Measurements from ENCODE around the gene KRTAP19-8. TPM values are rescaled to one million over a fixed set of nuclear protein-coding genes. Genes with fewer than 3 reads are reported as not detected.

KRTAP19-8 gene
- total RNA-seq, 1 donor from 2014 or later = not detected

GRCh38 chr21:30997541-30997940 lies 40.7 kb downstream of the KRTAP19-8 start:
- Mint-ChIP-seq H3K27ac (no peak overlapping the region), H3K9me3 (no peaks in the 10 kb centered on the region), H3K27me3 (ENCODE audit: low read depth) (peaks cover 15% of the 10 kb centered on the region), H3K4me3 (ENCODE audit: low read depth) (no peak overlapping the region), H3K4me1 (ENCODE audit: low read depth) (peaks cover 3% of the 10 kb centered on the region), H3K36me3 (ENCODE audit: low read depth) (no peaks in the 10 kb centered on the region)
- intact Hi-C loops (cut with micrococcal nuclease) = no loop called here
- DNase-seq (ENCODE audit: low spot score) = no peak

GRCh38 chr21:30996728-30997127 lies 41.5 kb downstream of the KRTAP19-8 start:
- H3K36me3 Mint-ChIP-seq (ENCODE audit: low read depth) = no peaks in the 10 kb centered on the region
- H3K9me3 Mint-ChIP-seq = no peaks in the 10 kb centered on the region
- DNase-seq (ENCODE audit: low spot score) = no peak
- peaks cover 3% of the 10 kb centered on the region for H3K4me1 Mint-ChIP-seq (ENCODE audit: low read depth)
- intact Hi-C loops (cut with micrococcal nuclease) = no loop called here
- H3K4me3 Mint-ChIP-seq (ENCODE audit: low read depth) = no peak overlapping the region
- no peak overlapping the region for H3K27ac Mint-ChIP-seq
- peaks cover 21% of the 10 kb centered on the region for H3K27me3 Mint-ChIP-seq (ENCODE audit: low read depth)

- DNase-seq (ENCODE audit: low spot score) = no peak
- no peak overlapping the region for H3K4me3 Mint-ChIP-seq (ENCODE audit: low read depth)
- no peaks in the 10 kb centered on the region for H3K9me3 Mint-ChIP-seq
- no peaks in the 10 kb centered on the region for H3K36me3 Mint-ChIP-seq (ENCODE audit: low read depth)
- H3K27me3 Mint-ChIP-seq (ENCODE audit: low read depth) = peaks cover 24% of the 10 kb centered on the region
- intact Hi-C loops (cut with micrococcal nuclease) = no loop called here
- H3K27ac Mint-ChIP-seq = no peak overlapping the region
- H3K4me1 Mint-ChIP-seq (ENCODE audit: low read depth) = peaks cover 3% of the 10 kb centered on the region
These were observed 43.3 kb downstream of the KRTAP19-8 start for GRCh38 chr21:30994932-30995331.

- Mint-ChIP-seq H3K9me3 (no peaks in the 10 kb centered on the region), H3K4me1 (ENCODE audit: low read depth) (peaks cover 3% of the 10 kb centered on the region), H3K27ac (no peak overlapping the region), H3K4me3 (ENCODE audit: low read depth) (no peak overlapping the region), H3K36me3 (ENCODE audit: low read depth) (no peaks in the 10 kb centered on the region), H3K27me3 (ENCODE audit: low read depth) (peaks cover 28% of the 10 kb centered on the region)
- no peak for DNase-seq (ENCODE audit: low spot score)
- intact Hi-C loops (cut with micrococcal nuclease) = no loop called here
These were observed 47.6 kb downstream of the KRTAP19-8 start for GRCh38 chr21:30990514-30991262.

GRCh38 chr21:30988706-30989105 lies 49.6 kb downstream of the KRTAP19-8 start:
- H3K4me1 Mint-ChIP-seq (ENCODE audit: low read depth) = no peaks in the 10 kb centered on the region
- no peak overlapping the region for H3K27ac Mint-ChIP-seq
- no peaks in the 10 kb centered on the region for H3K9me3 Mint-ChIP-seq
- H3K4me3 Mint-ChIP-seq (ENCODE audit: low read depth) = no peak overlapping the region
- H3K36me3 Mint-ChIP-seq (ENCODE audit: low read depth) = no peaks in the 10 kb centered on the region
- H3K27me3 Mint-ChIP-seq (ENCODE audit: low read depth) = peaks cover 19% of the 10 kb centered on the region
- no peak for DNase-seq (ENCODE audit: low spot score)
- intact Hi-C loops (cut with micrococcal nuclease) = no loop called here

Other genes with a start within 250 kb of the KRTAP19-8 start
- gene KRTAP8-1, start 225.2 kb downstream of the KRTAP19-8 start, total RNA-seq = not detected in 2 replicates
- gene KRTAP7-1, start 208.7 kb downstream of the KRTAP19-8 start, total RNA-seq = not detected in 2 replicates
- not detected in 2 replicates for gene KRTAP11-1, start 156.9 kb downstream of the KRTAP19-8 start, total RNA-seq

Data from activated T-helper 2 cell treated with anti-CD3 and anti-CD28 coated beads, Interferon-gamma antibody, Interleukin-2, Interleukin-4, amounts not matched to agents 10 μg/mL and 5 μg/mL and 100 μg/mL, durations not matched to agents 14 hours and 24 hours and 36 hours (primary cell).